ENCODE data around the gene SFSWAP. TPM values are rescaled to one million over a fixed set of nuclear protein-coding genes. Genes with fewer than 3 reads are reported as not detected.
"Not testable (repeated sequence)": the region's sequence is repeated elsewhere in the genome, so short reads cannot be mapped to it uniquely, and the experiment has no call there.

The SFSWAP gene
- total and polyA plus RNA-seq, 8 donors, result 14.8 to 194 (median 45.2) TPM

DNA sequence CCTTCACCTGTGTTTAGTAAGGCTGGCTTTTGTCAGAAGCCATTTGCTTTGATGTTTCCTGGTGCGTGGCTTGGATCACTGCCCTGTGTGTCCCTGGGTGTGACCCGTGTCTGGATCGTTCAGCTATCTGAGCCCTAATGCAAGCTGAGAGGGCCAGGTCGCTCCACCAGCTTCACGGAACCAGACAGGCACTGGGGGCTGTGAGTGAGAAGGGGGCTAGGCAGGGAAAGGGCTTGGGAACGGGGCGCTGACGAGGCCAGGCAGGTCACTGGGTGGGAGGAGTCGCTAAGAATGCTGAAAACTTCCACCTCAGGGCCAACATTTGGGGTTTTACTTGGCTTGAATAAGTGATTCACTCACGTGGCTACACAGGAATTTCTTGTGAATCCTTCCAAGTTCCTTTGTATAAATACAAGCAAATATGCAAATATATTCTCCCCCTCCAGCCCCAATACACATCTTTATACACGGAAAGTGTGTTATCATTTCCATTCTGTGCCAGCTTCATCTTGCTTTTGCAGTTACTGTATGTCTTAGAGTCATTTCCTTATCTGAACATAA, 93.2 kb downstream of the SFSWAP start:
- no peaks in the 10 kb centered on the region for H3K27me3 ChIP-seq
- H3K4me3 ChIP-seq, result no peak overlapping the region
- peaks cover 22 to 37% (median 36%) of the 10 kb centered on the region in 4 donors for H3K36me3 ChIP-seq
- TF ChIP-seq POLR2A (IDR thresholded peaks at IDR 0.05) (no peak), EP300 (IDR thresholded peaks at IDR 0.05) (no peak), POLR2AphosphoS5 (IDR thresholded peaks at IDR 0.05) (no peak)
- TF ChIP-seq, protein P1, sequence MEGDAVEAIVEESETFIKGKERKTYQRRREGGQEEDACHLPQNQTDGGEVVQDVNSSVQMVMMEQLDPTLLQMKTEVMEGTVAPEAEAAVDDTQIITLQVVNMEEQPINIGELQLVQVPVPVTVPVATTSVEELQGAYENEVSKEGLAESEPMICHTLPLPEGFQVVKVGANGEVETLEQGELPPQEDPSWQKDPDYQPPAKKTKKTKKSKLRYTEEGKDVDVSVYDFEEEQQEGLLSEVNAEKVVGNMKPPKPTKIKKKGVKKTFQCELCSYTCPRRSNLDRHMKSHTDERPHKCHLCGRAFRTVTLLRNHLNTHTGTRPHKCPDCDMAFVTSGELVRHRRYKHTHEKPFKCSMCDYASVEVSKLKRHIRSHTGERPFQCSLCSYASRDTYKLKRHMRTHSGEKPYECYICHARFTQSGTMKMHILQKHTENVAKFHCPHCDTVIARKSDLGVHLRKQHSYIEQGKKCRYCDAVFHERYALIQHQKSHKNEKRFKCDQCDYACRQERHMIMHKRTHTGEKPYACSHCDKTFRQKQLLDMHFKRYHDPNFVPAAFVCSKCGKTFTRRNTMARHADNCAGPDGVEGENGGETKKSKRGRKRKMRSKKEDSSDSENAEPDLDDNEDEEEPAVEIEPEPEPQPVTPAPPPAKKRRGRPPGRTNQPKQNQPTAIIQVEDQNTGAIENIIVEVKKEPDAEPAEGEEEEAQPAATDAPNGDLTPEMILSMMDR (IDR thresholded peaks at IDR 0.05), result no peak
- no peak for DNase-seq
- no peaks in the 10 kb centered on the region for H3K9me3 ChIP-seq
- 16 to 29% (median 26%) methylated on average over 11 of the region's 11 CpGs for WGBS, 5 donors
- H3K4me1 ChIP-seq, result peaks cover 4 to 10% (median 6%) of the 10 kb centered on the region in 4 donors
- intact Hi-C loops (cut with DNase I; ENCODE audit: low total_unique reads), result no loop called here
- no peak overlapping the region for H3K27ac ChIP-seq

DNA sequence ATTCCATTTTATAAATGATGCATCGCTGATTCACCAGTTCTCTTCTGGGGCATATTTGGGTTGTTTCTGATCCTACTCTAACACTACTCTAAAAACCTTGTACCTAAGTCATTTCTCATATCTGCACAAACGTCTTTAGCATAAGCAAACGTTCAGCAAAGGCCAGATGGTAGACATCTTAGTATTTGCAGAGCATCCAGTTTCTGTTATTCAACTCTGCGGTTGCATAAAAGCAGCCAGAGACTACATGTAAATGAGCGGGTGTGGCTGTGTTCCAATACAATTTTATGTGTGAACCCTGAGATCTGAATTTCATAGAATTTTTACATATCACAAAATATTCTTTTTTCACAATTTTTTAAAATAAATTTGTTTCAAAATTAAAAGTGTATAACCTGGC, 94.5 kb downstream of the SFSWAP start:
- no peaks in the 10 kb centered on the region for H3K27me3 ChIP-seq
- no peak for DNase-seq
- TF ChIP-seq EP300 (IDR thresholded peaks at IDR 0.05) (no peak), POLR2AphosphoS5 (IDR thresholded peaks at IDR 0.05) (no peak), POLR2A (IDR thresholded peaks at IDR 0.05) (no peak)
- TF ChIP-seq, protein P1 (IDR thresholded peaks at IDR 0.05), result no peak
- H3K4me1 ChIP-seq, result peaks cover 4 to 10% (median 6%) of the 10 kb centered on the region in 4 donors
- WGBS, 5 donors, result 57 to 80% (median 73%) methylated on average over 5 of the region's 5 CpGs
- no peak overlapping the region for H3K27ac ChIP-seq
- intact Hi-C loops (cut with DNase I; ENCODE audit: low total_unique reads), result no loop called here
- peaks cover 9 to 24% (median 22%) of the 10 kb centered on the region in 4 donors for H3K36me3 ChIP-seq
- H3K4me3 ChIP-seq, result no peak overlapping the region
- no peaks in the 10 kb centered on the region for H3K9me3 ChIP-seq

DNA sequence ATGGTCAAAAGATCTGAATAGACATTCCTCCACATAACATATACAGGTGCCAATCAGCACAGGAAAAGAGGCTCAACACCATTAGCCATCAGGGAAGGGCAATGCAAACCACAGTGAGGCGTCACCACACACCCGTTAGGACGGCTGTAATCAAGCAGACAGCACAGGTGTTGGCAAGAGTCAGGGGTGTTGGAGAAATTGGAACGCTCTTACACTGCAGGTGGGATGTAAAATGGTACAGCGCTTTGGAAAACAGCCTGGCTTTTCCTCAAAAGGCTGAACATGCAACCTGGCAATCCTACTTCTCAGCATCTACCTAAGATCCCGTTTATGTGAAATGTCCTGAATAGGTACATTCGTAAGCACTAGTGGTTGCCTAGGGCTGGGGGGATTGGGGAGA, 95.8 kb downstream of the SFSWAP start:
- 71 to 81% (median 73%) methylated on average over 7 of the region's 7 CpGs for WGBS, 5 donors
- Histone ChIP-seq H3K4me3 (no peak overlapping the region), H3K9me3 (no peaks in the 10 kb centered on the region), H3K36me3 (peaks cover 5 to 16% (median 13%) of the 10 kb centered on the region in 4 donors), H3K4me1 (peaks cover 4 to 10% (median 6%) of the 10 kb centered on the region in 4 donors), H3K27ac (no peak overlapping the region), H3K27me3 (no peaks in the 10 kb centered on the region)
- no peak for TF ChIP-seq EP300 (IDR thresholded peaks at IDR 0.05)
- no peak for TF ChIP-seq POLR2AphosphoS5 (IDR thresholded peaks at IDR 0.05)
- no peak for TF ChIP-seq POLR2A (IDR thresholded peaks at IDR 0.05)
- TF ChIP-seq, protein P1 (IDR thresholded peaks at IDR 0.05), result no peak
- no peak for DNase-seq
- intact Hi-C loops (cut with DNase I; ENCODE audit: low total_unique reads), result no loop called here

DNA sequence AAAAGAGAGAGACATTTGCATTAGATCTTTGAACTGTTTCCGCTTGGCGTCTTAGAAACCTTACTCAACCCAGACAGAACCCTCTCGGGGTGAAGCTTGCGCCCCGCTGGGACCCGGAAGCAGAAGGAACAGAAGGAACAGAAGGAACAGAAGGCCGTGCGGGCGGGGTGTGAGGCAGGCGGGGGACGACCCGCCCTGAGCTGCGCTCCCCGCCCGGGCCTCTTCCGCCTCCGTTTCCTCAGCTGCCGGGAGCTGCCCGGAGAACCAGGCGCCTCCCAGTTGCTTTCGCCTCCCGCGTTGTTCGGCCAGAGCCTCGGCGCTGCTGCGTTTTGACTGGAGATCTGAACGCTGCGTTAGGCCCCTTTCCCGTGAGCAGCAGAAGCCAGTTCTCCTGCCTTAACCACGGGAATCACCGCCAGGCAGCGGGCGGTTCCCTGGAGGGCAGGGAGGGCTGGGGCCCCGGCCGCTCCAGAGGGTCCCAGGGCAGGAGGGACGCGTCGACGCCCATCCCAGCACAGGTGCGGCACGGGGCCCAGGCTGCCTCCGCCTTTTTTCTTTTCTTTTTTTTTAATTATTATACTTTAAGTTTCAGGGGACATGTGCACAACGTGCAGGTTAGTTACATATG, 98.0 kb downstream of the SFSWAP start:
- H3K4me3 ChIP-seq, result peak overlapping the region in 3 of 4 donors; percentile 16 to 34 (median 21)

DNA sequence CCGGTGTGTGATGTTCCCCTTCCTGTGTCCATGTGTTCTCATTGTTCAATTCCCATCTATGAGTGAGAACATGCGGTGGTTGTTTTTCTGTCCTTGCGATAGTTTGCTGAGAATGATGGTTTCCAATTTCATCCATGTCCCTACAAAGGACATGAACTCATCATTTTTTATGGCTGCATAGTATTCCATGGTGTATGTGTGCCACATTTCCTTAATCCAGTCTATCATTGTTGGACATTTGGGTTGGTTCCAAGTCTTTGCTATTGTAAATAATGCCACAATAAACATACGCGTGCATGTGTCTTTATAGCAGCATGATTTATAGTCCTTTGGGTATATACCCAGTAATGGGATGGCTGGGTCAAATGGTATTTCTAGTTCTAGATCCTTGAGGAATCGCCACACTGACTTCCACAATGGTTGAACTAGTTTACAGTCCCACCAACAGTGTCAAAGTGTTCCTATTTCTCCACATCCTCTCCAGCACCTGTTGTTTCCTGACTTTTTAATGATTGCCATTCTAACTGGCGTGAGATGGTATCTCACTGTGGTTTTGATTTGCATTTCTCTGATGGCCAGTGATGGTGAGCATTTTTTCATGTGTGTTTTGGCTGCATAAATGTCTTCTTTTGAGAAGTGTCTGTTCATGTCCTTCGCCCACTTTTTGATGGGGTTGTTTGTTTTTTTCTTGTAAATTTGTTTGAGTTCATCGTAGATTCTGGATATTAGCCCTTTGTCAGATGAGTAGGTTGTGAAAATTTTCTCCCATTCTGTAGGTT, 98.8 kb downstream of the SFSWAP start:
- intact Hi-C loops (cut with DNase I; ENCODE audit: low total_unique reads); H3K4me1 ChIP-seq; H3K4me3 ChIP-seq; H3K27ac ChIP-seq; DNase-seq; H3K36me3 ChIP-seq; H3K27me3 ChIP-seq: not testable (repeated sequence)
- WGBS, 5 donors, result 80 to 97% (median 84%) methylated on average over 6 to 9 of the region's 9 CpGs
- peaks cover 0 to 13% (median 9%) of the 10 kb centered on the region in 4 donors for H3K9me3 ChIP-seq

More for the DNA sequence above, 98.0 kb downstream of the SFSWAP start:
- H3K27me3 ChIP-seq, result no peaks in the 10 kb centered on the region
- intact Hi-C loops (cut with DNase I; ENCODE audit: low total_unique reads), result no loop called here
- H3K36me3 ChIP-seq, result no peaks in the 10 kb centered on the region
- DNase-seq, result peak in 1 of 2 donors; percentile 55
- peaks cover 1 to 6% (median 4%) of the 10 kb centered on the region in 4 donors for H3K4me1 ChIP-seq
- H3K27ac ChIP-seq, result peak overlapping the region in 1 of 5 donors; percentile 1
- WGBS, 5 donors, result 54 to 78% (median 70%) methylated on average over 43 to 44 of the region's 44 CpGs
- no peak for TF ChIP-seq POLR2AphosphoS5 (IDR thresholded peaks at IDR 0.05)
- peaks cover 0 to 13% (median 9%) of the 10 kb centered on the region in 4 donors for H3K9me3 ChIP-seq

All from stomach (tissue), 9 donors.